Hepatic stellate cell (primary cell): ENCODE measurements around the gene PIP.
"Not testable (repeated sequence)": the region's sequence is repeated elsewhere in the genome, so short reads cannot be mapped to it uniquely, and the experiment has no call there.

Experiments used
- DNase-seq: peaks from one replicate; pipeline ENCODE4 v3.0.0; 2011; ENCODE audit warnings: low spot score

PIP gene, protein sequence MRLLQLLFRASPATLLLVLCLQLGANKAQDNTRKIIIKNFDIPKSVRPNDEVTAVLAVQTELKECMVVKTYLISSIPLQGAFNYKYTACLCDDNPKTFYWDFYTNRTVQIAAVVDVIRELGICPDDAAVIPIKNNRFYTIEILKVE

DNA sequence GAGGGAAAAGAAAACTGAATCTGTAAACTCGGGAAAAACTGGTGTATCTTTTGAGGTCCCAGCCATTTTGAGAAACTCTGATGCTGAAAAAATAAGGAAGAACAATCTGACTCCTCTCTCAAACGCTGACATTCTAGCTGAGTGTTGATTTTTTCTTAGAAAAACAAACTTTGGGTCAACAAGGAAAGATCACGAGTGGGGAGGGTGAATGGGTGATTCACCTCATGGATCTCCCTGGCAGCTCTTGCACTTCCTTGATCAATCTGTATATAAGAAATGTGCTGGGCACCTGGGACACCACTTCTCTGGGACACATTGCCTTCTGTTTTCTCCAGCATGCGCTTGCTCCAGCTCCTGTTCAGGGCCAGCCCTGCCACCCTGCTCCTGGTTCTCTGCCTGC is at the start of gene PIP:
TSS of gene PIP (plus strand) at position 297 of the 400 bp plus-strand sequence. CDS start at position 337, 40 bp downstream.
- DNase-seq = no peak

DNA sequence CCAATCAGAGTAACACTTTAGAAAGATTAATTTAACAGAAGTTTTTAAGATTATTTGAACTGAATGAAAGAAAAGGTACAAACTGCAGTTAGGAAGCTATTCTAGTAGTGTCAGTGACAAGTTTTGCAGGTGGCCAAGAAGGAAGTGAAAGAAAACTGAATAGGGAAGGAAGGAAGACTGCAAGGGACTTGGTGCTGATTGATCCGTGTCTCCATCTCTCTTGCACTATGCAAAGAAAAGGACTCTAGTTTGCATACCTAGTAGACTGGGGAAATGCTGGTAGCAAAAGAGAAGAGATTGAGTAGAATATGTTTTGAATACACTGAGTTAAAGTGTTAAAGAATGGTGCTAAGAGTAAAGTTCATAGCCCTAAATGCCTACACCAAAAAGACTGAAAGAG is 46.8 kb upstream of the PIP start:
- no peak for DNase-seq

DNA sequence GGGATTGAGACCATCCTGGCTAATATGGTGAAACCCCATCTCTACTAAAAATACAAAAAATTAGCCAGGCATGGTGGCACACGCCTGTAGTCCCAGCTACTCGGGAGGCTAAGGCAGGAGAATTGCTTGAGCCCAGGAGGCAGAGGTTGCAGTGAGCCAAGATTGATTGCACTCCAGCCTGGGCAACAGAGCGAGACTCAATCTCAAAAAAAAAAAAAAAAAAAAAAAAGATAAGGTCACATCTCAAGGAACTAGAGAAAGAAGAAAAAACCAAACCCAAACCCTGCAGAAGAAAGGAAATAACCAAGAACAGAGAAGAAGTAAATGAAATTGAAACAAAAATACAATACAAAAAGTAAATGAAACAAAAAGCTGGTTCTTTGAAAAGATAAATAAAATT is 46.3 kb upstream of the PIP start:
- not testable (repeated sequence) for DNase-seq

DNA sequence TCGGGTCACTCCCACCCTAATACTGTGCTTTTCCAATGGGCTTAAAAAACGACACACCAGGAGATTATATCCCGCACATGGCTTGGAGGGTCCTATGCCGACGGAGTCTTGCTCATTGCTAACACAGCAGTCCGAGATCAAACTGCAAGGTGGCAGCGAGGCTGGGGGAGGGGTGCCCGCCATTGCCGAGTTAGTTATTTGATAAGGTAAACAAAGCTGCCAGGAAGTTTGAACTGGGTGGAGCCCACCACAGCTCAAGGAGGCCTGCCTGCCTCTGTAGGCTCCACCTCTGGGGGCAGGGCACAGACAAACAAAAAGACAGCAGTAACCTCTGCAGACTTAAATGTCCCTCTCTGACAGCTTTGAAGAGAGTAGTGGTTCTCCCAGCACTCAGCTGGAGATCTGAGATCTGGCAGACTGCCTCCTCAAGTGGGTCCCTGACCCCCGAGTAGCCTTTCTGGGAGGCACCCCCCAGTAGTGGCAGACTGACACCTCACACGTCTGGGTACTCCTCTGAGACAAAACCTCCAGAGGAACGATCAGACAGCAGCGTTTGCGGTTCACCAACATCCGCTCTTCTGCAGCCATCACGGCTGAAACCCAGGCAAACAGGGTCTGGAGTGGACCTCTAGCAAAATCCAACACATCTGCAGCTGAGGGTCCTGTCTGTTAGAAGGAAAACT is 43.2 kb upstream of the PIP start:
- not testable (repeated sequence) for DNase-seq

DNA sequence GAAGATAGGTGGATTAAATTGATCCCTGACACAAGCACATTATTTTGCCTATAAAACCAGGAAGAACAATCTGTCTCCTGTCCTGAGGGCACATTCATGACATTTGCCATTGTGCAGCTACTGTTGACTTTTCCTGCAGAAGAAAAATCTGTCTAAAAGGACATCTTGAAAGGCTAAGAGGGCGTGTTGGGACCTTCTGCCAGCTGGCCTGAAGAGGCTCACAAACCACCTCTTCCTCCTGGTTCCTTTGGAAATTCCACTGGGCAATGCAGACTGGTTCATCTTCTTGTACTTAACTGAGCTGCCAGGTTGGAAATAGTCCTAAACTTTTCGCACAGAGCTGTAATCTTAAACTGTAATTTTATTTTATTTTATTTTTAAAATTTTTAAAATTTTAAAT is 35.7 kb upstream of the PIP start:
- no peak for DNase-seq

DNA sequence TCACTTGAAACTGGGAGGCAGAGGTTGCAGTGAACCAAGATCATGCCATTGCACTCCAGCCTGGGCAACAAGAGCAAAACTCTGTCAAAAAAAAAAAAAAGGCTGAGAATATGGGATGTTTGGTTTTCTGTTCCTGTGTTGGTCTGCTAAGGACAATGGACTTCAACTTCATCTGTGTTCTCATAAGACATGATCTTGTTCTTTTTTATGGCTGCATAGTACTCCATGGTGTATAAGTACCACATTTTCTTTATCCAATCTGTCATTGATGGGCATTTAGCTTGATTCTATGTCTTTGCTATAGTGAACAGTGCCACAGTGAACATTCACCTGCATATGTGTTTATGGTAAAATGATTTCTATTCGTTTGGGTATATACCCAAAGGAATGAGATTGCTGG is 32.3 kb upstream of the PIP start:
- not testable (repeated sequence) for DNase-seq

DNA sequence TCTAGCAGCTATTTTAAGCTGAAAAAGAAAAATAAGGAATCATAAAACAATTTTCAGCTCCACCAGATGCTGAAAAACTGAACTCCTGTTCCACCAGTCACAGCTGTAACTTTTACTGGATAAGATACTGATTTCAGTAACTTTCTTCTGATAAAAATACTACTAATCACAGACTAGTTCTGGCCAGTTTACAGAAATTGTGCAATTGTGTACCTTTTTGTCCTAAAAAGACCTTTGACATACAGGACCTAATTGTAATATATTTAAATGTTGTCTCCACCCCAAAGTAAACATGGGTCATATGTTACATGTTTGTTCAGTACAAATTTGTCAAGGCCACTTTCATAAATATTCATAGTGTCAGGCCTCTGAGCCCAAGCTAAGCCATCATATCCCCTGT is 27.1 kb upstream of the PIP start:
- no peak for DNase-seq

DNA sequence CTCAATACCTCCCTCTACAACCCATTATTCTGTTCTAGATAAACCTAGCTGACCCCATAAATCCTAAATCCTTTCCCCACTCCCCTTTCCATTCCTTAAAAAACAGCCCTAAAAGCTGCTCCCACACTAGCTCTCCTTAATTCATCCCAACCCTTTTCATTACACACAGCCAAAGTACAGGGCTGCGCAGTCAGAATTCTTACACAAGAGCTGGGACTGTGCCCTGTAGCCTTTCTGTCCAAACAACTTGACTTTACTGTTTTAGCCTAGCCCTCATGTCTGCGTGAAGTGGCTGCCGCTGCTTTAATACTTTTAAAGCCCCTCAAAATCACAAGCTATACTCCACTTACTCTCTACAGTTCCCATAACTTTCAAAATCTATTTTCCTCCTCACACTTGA is 23.9 kb upstream of the PIP start:
- DNase-seq = not testable (repeated sequence)

DNA sequence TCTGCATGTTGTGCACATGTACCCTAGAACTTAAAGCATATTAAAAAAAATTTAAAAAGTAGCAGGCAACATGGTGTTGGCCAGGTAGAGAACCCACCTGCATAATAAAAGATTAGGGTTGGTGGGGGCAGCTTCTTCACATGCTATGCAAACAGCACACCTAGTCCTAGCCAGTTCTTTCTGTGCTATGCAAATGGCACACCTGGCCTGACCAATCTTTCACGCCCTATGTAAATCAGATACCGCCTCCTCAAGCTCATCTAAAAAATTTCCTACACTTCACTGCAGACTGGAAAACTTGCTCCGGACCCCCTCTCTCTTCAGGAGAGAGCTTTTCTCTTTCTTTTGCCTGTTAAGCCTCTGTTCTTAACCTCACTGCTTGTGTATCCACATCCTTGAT is 14.5 kb upstream of the PIP start:
- no peak for DNase-seq

DNA sequence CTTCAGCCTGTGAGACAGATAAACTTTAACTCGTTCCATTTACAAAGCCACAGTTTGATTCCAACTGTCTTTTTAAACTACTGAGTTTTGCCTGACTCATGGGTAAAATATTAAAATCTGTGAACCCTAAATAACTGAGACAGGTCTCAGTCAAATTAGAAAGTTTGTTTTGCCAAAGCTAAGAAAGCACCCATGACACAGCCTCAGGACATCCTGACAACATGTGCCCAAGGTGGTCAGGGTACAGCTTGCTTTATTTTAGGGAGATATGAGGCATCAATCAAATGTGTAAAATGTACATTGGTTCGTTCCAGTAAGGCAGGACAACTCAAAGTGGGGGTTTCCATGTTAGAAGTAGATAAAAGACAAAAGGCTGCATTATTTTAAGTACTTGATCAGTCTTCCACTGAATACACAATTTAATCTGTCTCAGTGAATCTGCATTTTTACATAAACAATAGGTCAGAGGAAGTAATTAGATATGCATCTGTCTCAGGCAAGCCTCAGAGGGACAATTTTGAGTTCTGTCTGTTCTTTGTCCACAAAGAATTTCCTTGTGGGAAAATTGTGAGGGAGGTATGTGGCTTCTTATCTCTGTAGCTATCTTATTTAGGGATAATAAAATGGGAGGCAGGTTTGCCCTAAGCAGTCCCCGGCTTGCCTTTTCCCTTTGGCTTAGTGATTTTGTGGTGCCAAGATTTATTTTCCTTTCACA is 11.0 kb upstream of the PIP start:
- no peak for DNase-seq

DNA sequence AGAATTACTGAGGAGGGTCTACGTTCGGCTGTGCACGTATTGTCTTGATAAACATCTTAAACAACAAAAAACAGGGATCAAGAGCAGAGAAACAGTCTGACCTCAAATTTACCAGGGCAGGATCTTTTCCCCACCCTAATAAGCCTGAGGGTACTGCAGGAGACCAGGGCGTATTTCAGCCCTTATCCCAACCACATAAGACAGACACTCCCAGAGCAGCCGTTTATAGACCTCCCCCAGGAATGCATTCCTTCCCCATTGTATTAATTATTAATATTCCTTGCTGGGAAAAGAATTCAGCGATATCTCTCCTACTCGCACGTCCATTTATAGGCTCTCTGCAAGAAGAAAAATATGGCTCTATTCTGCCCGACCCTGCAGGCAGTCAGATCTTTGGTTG is 8.6 kb upstream of the PIP start:
- not testable (repeated sequence) for DNase-seq

DNA sequence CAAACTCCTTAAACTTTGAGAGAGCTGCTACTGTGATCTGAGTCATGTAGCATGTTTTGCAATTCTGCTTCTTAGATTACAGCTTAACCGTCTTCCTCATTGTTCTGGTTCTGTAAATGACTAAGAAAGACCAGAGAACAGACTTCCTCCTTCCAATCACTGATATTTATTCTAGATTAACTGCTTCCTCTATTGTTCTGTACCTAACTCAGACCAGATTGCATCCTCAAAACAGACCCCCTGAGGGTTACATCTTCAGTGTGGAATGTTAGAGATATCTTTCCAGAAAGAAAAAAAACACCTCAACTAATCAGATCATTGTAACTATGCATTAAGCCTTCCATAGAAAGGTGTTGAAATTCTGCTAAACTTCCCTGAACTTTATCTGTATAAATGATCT is 5.7 kb upstream of the PIP start:
- no peak for DNase-seq

DNA sequence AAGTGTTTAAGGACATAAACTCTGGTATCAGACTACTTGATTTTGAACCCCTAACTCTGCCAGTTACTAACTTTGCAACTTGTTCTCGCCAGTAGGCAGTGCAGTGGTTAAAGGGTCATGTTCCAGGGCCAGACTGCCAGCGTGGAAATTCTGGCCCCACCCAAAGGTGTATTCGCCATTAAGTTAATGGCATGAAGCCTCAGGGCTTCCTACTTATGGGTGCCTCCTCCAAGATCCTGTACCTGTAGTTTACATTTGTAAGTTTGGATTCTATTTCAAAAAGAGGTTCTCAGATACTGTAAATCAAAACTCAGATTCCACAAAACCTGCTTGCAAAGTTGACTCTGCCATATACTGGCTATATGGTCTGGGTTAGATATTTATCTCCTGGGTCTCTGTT is 2.8 kb upstream of the PIP start:
- no peak for DNase-seq

DNA sequence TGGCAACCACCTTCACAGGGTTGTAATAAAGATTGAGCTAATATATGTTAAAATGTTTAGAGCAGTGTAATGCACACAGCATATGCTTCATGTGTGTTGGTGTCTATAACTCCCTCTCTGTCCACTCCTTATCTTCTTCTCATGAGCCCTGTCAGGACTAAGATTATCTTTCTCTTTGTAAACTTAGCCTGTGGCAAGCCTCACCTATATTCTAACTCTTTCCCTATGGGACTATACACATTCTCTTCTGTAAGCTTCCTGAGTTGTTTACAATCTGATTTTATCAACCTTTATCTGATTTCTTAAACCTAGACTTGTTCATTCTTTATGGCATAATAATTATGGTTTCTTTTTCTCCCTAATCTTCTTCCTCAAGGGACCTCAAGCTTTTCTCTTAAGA is 2.4 kb upstream of the PIP start:
- DNase-seq = no peak

DNA sequence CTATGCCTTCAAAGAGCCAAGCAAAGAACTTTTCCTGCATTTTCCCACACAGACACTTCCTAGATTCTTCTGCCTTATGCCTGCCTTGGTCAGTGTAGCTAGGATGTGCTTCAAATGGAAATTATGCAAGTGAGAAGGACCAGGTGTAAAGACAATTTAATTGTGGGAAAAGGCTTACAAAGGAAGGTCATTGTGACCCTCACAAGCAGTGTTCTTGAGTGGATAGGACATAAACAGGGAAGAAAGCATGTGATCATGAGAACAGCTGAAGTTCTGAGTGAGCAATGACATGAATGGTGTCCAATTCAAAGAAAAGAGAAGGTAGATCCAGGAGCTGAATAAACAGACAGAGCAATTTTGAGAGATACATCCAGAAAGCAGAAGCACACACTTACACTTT is 1.3 kb upstream of the PIP start:
- DNase-seq = no peak

DNA sequence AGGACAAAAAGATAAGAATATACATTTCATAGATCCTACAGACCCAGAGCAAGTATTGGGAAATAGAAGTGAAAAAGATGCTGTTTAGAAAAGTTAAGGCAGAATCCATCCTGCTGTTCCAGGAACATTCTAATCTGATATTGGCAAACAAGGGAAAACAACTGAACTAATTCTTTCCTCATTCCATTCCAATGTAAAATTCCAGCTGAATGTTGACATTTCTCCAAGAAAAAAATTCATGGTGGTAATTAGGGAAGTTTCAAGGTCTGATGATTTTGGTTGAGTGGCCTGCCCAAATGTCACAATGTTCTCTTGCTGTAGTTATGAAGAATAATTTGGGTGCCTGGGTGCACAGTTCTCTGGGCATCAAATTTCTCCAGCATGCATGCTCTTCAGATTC is 15.2 kb downstream of the PIP start:
- DNase-seq = no peak

DNA sequence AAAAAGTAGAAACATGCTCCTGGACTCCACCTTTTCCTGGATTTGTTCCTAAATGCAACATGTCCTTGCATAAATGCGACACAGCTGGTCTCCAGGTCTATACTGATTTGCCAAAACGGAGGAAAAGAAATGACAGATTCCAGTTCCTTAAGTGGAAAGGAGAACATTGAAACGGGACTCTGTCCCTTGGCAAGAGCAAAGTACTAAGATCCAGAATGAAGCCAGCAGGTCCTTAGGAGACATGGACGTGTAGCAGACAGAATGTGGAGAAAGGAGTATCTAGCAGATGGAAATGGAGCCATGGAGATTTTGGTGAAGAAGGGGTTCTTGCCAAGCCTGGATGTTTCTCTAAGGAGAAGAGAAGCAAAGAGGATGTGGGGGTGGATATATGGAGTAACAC is 16.2 kb downstream of the PIP start:
- no peak for DNase-seq

DNA sequence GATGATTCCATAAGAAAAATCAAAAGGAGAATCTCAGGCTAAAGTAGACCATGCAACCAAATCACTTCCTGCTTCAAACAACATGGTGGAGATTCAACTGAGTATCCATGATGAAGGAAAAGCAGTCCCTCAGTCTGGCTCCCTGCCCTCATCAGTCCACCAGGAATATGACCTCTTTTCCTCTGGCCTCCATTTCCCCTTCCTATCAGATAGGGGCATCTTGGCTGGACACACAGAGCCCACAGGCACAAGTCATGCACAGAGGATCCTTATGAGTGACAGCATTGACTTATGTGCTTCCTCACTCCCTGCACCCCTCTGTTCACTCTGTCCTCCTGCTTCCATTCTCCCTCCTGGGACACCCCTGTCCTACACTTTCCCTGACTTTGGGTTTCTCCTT is 16.8 kb downstream of the PIP start:
- DNase-seq = no peak

DNA sequence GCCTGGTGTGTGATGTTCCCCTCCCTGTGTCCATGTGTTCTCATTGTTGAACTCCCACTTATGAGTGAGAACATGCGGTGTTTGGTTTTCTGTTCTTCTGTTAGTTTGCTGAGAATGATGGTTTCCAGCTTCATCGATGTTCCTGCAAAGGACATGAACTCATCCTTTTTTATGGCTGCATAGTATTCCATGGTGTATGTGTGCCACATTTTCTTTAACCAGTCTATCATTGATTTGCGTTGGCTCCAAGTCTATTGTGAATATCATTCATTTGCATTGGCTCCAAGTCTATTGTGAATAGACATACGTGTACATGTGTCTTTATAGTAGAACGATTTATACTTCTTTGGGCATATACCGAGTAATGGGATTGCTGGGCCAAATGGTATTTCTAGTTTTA is 18.8 kb downstream of the PIP start:
- DNase-seq = not testable (repeated sequence)

DNA sequence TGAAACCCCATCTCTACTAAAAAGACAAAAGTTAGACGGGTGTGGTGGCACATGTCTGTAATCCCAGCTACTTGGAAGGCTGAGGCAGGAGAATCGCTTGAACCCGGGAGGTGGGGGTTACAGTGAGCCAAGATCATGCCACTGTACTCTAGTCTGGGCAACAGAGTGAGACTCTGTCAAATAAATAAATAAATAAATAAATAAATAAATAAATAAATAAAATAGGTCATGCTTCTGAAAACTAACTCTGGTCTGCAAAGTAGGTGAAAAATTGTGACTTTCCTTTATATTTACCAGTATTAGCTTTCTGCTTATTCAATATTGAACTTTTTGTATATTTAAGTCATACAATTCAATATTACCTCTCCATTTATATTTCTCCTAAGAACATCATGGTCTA is 26.7 kb downstream of the PIP start:
- DNase-seq = not testable (repeated sequence)

DNA sequence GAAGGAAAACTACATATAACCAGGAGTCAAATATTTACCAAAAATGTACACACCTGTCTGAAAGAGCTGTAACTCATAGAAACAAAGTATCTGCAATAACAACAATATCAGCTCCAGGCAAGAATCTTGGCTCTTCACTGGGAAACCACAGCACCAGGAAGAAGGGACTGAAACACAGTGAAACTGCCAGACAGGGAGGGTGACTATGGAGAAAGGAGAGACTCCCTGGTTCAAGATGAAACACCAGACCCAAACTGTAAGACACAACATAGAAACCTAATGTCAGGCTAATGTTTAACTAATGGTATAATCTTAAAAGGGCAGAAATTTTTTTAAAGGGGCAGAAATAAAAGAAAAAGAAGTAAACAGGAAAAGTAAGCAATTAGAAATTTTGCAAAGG is 39.8 kb downstream of the PIP start:
- no peak for DNase-seq

DNA sequence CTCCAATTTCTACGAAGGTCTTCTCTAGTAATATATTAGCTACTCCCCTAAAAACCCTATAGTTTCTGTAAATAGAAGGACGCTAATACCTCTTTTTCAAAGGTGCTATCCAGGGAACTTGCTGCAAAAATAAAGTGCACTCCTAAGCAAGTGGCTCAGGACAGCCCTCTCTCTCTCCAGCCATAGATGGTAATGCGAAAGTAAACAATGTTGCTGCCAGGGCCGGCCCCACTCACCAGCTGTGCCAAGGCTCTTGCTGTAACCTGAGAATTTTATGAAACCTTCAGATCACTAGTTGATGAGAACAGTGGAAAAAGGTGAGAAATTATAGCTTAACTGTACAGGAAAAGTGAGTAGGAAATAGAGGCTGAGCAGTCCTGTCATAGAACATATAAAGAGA is 40.5 kb downstream of the PIP start:
- no peak for DNase-seq

DNA sequence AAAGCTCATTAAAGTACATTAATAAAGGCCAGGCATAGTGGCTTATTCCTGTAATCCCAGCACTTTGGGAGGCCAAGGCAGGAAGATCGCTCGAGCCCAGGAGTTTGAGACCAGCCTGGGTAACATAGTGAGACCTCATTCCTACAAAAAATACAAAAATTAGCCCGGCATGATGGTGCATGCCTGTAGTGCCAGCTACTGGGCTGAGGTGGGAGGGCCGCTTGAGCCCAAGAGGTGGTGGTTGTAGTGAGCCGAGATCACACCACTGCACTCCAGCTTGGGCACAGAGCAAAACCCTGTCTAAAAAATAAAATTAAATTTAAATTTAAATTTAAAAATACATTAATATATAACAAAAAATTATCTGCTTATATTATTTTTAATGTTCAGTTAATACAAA is 44.3 kb downstream of the PIP start:
- DNase-seq = no peak
